ENCODE results near the gene ZNF48. TPM values are rescaled to one million over a fixed set of nuclear protein-coding genes. Genes with fewer than 3 reads are reported as not detected.

Gene ZNF48
- 11.1 and 11.6 TPM in 2 replicates for total RNA-seq

DNA sequence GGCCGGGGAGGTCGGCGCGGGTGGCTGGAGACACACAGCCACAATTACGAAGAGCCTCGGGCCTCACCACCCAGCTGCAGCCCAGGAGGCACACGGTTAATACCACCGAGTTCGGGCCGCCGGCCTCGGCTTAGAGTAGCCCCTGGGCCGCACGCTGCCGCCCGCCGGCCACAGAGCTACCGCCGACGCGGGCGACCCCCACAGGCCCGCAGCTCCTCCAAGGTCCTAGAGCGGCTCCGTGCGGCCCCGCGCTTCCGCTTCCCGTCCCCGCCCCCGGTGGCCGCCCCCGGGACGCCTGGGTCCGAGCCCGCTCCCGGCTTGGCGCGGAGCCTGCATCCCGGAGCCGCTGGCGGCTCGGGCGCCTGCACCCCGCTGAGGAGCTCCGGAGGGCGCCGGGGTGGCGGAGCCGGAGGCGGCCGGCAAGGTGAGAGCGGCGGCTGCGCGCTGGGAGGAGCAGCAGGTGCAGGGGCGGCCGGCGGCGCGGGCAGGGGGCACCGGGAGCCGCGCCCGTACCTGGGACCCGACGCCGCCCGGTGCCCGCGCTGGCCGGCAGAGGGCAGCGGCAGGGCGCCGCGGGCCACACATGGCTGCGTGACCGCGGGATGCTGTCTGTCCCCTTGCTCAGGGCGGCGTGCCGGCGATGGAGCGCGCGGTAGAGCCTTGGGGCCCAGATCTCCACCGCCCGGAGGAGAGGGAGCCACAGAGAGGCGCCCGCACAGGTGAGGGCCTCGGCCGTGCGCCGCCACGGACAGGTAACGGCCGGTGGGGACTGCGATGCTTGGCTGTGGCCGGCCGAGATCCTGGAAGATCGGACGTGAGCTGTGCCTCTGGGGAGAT, at the start of gene ZNF48:
TSS of gene ZNF48 (plus strand) at position 266 of the 837 bp plus-strand sequence. CDS start at position 641, 375 bp downstream.
- peak; percentile 93 to 96 for DNase-seq (ENCODE audit: low read depth in 2 of 2)

DNA sequence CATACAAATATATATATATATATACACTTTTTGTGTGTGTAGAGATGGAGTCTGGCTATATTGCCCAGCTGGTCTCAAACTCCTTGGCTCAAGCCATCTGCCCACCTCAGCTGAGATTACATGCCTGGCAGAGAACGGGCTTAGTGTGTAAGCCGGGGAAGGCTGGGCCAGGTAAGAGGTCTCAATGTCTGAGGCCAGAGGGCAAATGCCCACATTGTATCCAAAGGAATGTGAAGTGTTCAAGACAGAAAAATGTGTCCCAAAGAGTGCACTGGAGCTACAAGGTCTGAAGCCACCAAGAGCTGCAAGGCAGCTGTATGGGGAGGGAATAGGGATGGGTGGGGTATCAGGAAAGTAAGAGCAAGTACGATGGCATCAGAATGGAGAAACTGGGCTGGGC, 48.9 kb upstream of the ZNF48 start:
- no peak for DNase-seq (ENCODE audit: low read depth in 2 of 2)

DNA sequence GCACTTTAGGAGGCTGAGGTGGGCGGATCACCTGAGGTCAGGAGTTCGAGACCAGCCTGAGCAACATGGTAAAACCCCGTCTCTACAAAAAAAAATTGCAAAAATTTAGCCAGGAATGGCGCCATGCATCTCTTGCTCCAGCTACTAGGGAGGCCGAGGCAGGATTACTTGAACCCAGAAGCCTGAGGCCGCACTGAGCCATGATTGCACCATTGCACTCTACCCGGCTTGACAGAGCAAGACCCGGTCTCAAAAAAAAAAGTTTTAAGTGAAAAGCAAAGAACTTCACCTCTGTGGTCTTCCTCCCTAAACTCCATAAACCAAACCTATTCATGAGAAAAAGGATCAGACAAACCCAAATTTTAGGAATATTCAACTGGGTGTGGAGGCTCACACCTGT, 47.1 kb upstream of the ZNF48 start:
- no peak for DNase-seq (ENCODE audit: low read depth in 2 of 2)

DNA sequence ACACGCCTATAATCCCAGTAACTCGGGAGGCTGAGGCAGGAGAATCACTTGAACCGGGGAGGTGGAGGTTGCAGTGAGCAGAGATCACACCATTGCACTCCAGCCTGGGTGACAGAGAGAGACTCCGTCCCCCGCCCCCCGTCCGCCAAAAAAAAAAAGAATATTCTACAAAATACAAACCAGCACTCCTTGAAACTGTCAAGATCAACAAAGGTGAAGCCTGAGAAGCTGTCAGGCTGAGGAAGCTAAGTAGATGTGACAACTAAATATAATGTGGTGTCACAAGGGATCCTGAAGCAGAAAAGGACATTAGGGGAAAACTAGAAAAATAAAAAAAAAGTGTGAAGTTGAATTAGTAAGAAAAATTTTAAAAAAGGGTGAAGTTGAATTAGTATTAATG, 46.3 kb upstream of the ZNF48 start:
- no peak for DNase-seq (ENCODE audit: low read depth in 2 of 2)

- no peak for DNase-seq (ENCODE audit: low read depth in 2 of 2)
These were observed 45.5 kb upstream of the ZNF48 start for GRCh38 chr16:30349675-30350074.

GRCh38 chr16:30350134-30350871, 44.9 kb upstream of the ZNF48 start:
- peak in 1 of 2 donors; percentile 61 for DNase-seq (ENCODE audit: low read depth in 2 of 2)

DNA sequence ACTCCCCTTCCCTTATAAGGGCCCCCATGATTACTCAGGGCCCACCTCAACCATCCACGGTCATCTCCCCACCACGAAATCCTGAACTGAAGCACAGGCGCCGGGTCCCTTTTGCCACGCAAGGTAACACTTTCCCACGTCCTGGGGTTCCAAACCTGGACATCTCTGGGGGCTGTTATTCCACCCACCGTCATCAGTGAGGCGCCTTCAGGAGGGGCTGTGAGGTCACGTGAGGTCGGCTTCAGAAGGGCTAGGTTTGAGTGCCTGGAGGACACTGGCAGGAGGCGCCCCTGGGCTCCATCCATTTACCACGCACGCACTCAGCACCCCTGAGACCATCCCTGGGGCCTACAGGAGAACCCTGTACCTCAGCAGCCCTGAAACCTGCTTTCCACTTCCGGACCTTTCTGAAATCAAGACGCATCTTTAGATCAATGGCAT, 44.2 kb upstream of the ZNF48 start:
- no peak for DNase-seq (ENCODE audit: low read depth in 2 of 2)

- peak; percentile 94 to 95 for DNase-seq (ENCODE audit: low read depth in 2 of 2)
These were observed 43.4 kb upstream of the ZNF48 start for GRCh38 chr16:30351586-30352419.

- peak in 1 of 2 donors; percentile 32 for DNase-seq (ENCODE audit: low read depth in 2 of 2)
These were observed 42.5 kb upstream of the ZNF48 start for GRCh38 chr16:30352488-30353401.

- no peak for DNase-seq (ENCODE audit: low read depth in 2 of 2)
These were observed 41.6 kb upstream of the ZNF48 start for GRCh38 chr16:30353438-30354129.

DNA sequence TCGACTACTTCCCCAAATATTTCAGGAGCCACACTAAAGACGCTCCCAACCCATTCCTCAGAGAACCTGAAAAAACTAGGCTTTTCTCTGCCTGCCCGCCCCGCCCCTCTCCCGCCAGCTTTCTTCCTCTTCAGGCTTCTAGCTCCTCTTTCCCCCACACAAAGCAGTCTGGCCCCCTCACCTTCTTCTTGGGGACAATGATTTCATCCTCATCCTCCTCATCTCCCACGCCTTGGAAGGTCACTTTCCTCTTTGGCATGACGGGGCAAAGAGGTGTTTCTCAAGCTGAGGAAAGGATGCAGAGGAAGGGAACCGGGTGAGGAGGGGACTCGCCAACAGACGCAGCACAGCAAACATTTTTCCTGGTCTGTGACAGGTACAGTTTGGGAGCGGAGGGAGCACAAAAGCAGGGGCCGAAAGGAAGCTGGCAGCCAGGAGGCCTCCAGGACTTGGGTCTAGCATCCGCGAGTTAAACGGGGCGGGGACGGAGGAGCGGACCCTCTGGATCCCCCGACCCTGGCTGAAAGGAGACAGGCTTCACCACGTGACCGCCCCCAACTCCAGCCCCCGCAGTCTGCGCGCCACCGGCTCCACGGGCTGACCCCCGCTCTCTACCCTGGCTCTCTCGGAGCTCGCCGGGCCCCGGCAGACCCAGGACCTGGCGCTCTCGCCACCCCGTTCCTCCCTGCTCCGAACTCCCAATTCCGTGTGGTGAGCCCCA, 40.6 kb upstream of the ZNF48 start:
- peak in 1 of 2 donors; percentile 33 for DNase-seq (ENCODE audit: low read depth in 2 of 2)

DNA sequence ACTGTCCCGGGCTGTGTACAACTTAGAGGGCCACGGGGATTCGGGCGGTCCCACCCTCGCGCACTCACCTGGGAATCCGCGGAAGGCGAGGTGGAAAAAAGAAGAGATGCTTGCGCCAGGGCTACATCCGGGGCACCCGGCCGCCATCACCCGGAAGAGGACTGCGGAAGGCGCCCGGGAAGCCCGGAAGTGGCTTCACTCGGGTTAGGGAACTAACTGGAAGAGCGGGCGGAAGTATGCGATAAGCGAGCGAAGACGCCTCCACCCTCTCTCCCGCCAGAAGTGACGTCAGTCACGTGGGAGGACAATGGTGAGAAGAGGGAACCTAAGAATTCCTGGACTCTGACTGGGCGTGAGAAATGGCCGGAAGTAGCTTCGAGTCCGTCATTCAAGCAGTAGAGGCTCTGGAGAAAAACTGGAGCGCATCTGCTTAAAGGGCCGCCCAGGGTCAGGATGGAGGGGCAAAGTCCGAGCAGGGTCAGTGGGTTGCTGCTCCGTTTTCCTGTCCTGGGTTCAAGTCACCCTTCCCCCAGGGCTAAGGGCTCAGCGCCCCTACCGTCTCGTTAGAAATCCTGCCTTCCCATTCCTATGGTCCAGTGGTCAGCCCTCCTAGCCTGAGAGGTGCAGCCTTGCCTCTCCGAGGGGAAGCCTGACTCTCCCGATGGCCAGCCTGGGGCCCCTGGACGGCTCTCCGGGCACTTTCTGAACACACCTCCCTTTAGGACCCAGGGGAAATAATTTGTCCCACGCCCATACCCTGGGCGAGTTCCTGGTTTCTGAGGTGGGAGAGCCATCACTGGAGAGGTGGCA, 39.9 kb upstream of the ZNF48 start, which contains the start of gene CD2BP2:
TSS of gene CD2BP2 (minus strand) at position 165 of the 810 bp plus-strand sequence. CDS start 627 bp downstream, outside the sequence.
- DNase-seq (ENCODE audit: low read depth in 2 of 2): peak; percentile 96 to 100

GRCh38 chr16:30355954-30356308, 39.3 kb upstream of the ZNF48 start:
- no peak for DNase-seq (ENCODE audit: low read depth in 2 of 2)

GRCh38 chr16:30356401-30357084, 38.7 kb upstream of the ZNF48 start:
- no peak for DNase-seq (ENCODE audit: low read depth in 2 of 2)

GRCh38 chr16:30357085-30357714, 38.0 kb upstream of the ZNF48 start:
- no peak for DNase-seq (ENCODE audit: low read depth in 2 of 2)

DNA sequence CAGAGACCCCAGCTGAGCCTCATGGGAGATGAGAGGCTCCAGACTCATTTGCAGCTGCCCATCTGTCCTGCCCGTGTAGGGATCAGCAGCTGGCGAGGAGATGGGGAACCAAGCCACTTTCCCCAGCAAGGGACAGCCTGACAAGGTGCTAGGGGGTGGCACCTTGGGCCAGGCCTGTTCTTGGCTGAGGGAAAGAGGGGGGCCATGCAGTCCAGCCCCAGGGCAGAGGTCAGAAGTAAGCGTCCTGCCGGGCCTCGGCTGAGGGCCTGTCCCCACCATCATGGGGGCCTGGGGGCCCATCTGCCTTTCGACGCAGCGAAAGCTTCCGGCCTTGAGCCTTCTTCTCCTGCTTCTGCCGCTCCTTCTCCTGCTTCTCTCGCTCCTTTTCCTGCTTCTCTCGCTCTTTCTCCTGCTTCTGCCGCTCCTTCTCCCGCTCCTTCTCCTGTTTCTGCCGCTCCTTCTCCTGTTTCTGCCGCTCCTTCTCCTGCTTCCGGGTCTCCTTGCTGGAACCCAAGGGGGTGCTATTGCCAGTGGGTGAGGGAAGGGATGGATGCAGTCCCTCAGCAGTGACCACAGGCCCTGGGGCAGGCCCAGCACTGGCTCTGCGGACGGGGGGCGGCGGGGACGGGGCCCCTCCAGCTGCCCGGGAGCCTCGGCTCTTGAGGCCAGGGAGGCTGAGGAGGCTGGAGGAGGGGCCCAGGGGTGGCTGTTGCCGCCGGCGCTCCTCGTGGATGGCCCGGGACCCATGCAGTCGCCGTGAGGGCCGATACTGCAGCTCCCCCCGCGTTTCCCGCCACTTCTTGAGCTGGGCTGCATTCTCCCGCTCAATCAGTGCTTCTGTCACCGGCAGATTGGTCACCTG, 37.3 kb upstream of the ZNF48 start:
- DNase-seq (ENCODE audit: low read depth in 2 of 2): no peak

Measured in lung microvascular endothelial cell (primary cell).